H1 (cell line): ENCODE results near the gene CENPP.

ENCODE experiments used
- ATF3 ChIP-seq: IDR thresholded peaks from 2 replicates; pipeline ENCODE4 v1.6.1; 2011; ENCODE audit warnings: low read depth, mild to moderate bottlenecking, low read length; ENCODE audit not compliant: insufficient read depth
- CEBPB ChIP-seq: IDR thresholded peaks from 2 replicates; pipeline ENCODE4 v1.6.1; 2012; ENCODE audit warnings: low read depth, low read length
- EGR1 ChIP-seq: IDR thresholded peaks from 2 replicates; pipeline ENCODE4 v1.6.1; 2011; ENCODE audit warnings: low read depth, low read length, borderline replicate concordance

- TF ChIP-seq CEBPB (no peak), EGR1 (no peak), ATF3 (no peak)
These were observed 179.1 kb downstream of the CENPP start for GRCh38 chr9:92504881-92505280.
